Measurements from ENCODE around the gene RCOR1.

DNA sequence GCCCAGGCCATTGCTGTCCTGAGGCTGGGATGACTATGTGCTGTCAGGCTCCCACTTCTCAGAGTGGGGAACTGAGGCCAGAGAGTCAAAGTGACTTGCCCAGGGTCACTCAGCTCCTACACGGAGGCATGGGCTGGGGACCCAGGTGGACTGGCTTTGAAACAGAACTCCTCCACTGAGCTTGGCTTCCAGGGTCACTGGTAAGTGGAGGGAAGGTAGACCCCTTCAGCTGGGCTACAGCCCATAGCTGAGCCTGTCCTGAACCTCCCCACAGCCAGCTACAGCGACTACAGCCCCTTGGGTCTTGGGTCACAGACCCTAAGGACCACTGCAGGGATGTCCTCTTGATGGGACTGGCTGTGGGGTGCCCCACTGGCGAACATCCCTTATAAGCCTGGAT, 144.5 kb downstream of the RCOR1 start:
- TF ChIP-seq CREB1 (CRISPR knock-in tag; IDR thresholded peaks at IDR 0.05): no peak
- TF ChIP-seq, protein P1, sequence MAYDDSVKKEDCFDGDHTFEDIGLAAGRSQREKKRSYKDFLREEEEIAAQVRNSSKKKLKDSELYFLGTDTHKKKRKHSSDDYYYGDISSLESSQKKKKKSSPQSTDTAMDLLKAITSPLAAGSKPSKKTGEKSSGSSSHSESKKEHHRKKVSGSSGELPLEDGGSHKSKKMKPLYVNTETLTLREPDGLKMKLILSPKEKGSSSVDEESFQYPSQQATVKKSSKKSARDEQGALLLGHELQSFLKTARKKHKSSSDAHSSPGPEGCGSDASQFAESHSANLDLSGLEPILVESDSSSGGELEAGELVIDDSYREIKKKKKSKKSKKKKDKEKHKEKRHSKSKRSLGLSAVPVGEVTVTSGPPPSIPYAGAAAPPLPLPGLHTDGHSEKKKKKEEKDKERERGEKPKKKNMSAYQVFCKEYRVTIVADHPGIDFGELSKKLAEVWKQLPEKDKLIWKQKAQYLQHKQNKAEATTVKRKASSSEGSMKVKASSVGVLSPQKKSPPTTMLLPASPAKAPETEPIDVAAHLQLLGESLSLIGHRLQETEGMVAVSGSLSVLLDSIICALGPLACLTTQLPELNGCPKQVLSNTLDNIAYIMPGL (CRISPR knock-in tag; IDR thresholded peaks at IDR 0.05): no peak
- TF ChIP-seq, protein P2, sequence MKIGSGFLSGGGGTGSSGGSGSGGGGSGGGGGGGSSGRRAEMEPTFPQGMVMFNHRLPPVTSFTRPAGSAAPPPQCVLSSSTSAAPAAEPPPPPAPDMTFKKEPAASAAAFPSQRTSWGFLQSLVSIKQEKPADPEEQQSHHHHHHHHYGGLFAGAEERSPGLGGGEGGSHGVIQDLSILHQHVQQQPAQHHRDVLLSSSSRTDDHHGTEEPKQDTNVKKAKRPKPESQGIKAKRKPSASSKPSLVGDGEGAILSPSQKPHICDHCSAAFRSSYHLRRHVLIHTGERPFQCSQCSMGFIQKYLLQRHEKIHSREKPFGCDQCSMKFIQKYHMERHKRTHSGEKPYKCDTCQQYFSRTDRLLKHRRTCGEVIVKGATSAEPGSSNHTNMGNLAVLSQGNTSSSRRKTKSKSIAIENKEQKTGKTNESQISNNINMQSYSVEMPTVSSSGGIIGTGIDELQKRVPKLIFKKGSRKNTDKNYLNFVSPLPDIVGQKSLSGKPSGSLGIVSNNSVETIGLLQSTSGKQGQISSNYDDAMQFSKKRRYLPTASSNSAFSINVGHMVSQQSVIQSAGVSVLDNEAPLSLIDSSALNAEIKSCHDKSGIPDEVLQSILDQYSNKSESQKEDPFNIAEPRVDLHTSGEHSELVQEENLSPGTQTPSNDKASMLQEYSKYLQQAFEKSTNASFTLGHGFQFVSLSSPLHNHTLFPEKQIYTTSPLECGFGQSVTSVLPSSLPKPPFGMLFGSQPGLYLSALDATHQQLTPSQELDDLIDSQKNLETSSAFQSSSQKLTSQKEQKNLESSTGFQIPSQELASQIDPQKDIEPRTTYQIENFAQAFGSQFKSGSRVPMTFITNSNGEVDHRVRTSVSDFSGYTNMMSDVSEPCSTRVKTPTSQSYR (CRISPR knock-in tag; IDR thresholded peaks at IDR 0.05): no peak
- TF ChIP-seq, protein P3, sequence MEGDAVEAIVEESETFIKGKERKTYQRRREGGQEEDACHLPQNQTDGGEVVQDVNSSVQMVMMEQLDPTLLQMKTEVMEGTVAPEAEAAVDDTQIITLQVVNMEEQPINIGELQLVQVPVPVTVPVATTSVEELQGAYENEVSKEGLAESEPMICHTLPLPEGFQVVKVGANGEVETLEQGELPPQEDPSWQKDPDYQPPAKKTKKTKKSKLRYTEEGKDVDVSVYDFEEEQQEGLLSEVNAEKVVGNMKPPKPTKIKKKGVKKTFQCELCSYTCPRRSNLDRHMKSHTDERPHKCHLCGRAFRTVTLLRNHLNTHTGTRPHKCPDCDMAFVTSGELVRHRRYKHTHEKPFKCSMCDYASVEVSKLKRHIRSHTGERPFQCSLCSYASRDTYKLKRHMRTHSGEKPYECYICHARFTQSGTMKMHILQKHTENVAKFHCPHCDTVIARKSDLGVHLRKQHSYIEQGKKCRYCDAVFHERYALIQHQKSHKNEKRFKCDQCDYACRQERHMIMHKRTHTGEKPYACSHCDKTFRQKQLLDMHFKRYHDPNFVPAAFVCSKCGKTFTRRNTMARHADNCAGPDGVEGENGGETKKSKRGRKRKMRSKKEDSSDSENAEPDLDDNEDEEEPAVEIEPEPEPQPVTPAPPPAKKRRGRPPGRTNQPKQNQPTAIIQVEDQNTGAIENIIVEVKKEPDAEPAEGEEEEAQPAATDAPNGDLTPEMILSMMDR (IDR thresholded peaks at IDR 0.05): no peak
- TF ChIP-seq CBFB (CRISPR knock-in tag; IDR thresholded peaks at IDR 0.05; ENCODE audit: low read depth): no peak
- no peak for TF ChIP-seq OVOL2 (CRISPR knock-in tag; IDR thresholded peaks at IDR 0.05; ENCODE audit: borderline replicate concordance)
- TF ChIP-seq, protein P4, sequence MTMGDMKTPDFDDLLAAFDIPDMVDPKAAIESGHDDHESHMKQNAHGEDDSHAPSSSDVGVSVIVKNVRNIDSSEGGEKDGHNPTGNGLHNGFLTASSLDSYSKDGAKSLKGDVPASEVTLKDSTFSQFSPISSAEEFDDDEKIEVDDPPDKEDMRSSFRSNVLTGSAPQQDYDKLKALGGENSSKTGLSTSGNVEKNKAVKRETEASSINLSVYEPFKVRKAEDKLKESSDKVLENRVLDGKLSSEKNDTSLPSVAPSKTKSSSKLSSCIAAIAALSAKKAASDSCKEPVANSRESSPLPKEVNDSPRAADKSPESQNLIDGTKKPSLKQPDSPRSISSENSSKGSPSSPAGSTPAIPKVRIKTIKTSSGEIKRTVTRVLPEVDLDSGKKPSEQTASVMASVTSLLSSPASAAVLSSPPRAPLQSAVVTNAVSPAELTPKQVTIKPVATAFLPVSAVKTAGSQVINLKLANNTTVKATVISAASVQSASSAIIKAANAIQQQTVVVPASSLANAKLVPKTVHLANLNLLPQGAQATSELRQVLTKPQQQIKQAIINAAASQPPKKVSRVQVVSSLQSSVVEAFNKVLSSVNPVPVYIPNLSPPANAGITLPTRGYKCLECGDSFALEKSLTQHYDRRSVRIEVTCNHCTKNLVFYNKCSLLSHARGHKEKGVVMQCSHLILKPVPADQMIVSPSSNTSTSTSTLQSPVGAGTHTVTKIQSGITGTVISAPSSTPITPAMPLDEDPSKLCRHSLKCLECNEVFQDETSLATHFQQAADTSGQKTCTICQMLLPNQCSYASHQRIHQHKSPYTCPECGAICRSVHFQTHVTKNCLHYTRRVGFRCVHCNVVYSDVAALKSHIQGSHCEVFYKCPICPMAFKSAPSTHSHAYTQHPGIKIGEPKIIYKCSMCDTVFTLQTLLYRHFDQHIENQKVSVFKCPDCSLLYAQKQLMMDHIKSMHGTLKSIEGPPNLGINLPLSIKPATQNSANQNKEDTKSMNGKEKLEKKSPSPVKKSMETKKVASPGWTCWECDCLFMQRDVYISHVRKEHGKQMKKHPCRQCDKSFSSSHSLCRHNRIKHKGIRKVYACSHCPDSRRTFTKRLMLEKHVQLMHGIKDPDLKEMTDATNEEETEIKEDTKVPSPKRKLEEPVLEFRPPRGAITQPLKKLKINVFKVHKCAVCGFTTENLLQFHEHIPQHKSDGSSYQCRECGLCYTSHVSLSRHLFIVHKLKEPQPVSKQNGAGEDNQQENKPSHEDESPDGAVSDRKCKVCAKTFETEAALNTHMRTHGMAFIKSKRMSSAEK (CRISPR knock-in tag; IDR thresholded peaks at IDR 0.05; ENCODE audit: borderline replicate concordance): no peak
- TF ChIP-seq, protein P5, sequence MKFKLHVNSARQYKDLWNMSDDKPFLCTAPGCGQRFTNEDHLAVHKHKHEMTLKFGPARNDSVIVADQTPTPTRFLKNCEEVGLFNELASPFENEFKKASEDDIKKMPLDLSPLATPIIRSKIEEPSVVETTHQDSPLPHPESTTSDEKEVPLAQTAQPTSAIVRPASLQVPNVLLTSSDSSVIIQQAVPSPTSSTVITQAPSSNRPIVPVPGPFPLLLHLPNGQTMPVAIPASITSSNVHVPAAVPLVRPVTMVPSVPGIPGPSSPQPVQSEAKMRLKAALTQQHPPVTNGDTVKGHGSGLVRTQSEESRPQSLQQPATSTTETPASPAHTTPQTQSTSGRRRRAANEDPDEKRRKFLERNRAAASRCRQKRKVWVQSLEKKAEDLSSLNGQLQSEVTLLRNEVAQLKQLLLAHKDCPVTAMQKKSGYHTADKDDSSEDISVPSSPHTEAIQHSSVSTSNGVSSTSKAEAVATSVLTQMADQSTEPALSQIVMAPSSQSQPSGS (CRISPR knock-in tag; IDR thresholded peaks at IDR 0.05; ENCODE audit: borderline replicate concordance, low read depth): no peak
- TF ChIP-seq, protein P6, sequence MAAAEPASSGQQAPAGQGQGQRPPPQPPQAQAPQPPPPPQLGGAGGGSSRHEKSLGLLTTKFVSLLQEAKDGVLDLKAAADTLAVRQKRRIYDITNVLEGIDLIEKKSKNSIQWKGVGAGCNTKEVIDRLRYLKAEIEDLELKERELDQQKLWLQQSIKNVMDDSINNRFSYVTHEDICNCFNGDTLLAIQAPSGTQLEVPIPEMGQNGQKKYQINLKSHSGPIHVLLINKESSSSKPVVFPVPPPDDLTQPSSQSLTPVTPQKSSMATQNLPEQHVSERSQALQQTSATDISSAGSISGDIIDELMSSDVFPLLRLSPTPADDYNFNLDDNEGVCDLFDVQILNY (CRISPR knock-in tag; IDR thresholded peaks at IDR 0.05): no peak
- no peak for TF ChIP-seq IRF2 (CRISPR knock-in tag; IDR thresholded peaks at IDR 0.05; ENCODE audit: borderline replicate concordance, low read depth)
- no peak for TF ChIP-seq ELF4 (CRISPR knock-in tag; IDR thresholded peaks at IDR 0.05; ENCODE audit: low read depth)
- TF ChIP-seq, protein P7, sequence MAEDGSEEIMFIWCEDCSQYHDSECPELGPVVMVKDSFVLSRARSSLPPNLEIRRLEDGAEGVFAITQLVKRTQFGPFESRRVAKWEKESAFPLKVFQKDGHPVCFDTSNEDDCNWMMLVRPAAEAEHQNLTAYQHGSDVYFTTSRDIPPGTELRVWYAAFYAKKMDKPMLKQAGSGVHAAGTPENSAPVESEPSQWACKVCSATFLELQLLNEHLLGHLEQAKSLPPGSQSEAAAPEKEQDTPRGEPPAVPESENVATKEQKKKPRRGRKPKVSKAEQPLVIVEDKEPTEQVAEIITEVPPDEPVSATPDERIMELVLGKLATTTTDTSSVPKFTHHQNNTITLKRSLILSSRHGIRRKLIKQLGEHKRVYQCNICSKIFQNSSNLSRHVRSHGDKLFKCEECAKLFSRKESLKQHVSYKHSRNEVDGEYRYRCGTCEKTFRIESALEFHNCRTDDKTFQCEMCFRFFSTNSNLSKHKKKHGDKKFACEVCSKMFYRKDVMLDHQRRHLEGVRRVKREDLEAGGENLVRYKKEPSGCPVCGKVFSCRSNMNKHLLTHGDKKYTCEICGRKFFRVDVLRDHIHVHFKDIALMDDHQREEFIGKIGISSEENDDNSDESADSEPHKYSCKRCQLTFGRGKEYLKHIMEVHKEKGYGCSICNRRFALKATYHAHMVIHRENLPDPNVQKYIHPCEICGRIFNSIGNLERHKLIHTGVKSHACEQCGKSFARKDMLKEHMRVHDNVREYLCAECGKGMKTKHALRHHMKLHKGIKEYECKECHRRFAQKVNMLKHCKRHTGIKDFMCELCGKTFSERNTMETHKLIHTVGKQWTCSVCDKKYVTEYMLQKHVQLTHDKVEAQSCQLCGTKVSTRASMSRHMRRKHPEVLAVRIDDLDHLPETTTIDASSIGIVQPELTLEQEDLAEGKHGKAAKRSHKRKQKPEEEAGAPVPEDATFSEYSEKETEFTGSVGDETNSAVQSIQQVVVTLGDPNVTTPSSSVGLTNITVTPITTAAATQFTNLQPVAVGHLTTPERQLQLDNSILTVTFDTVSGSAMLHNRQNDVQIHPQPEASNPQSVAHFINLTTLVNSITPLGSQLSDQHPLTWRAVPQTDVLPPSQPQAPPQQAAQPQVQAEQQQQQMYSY (CRISPR knock-in tag; IDR thresholded peaks at IDR 0.05): no peak
- TF ChIP-seq, protein P8, sequence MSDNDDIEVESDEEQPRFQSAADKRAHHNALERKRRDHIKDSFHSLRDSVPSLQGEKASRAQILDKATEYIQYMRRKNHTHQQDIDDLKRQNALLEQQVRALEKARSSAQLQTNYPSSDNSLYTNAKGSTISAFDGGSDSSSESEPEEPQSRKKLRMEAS (CRISPR knock-in tag; IDR thresholded peaks at IDR 0.05): no peak
- TF ChIP-seq, protein P9, sequence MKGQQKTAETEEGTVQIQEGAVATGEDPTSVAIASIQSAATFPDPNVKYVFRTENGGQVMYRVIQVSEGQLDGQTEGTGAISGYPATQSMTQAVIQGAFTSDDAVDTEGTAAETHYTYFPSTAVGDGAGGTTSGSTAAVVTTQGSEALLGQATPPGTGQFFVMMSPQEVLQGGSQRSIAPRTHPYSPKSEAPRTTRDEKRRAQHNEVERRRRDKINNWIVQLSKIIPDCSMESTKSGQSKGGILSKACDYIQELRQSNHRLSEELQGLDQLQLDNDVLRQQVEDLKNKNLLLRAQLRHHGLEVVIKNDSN (CRISPR knock-in tag; IDR thresholded peaks at IDR 0.05): no peak
